ENCODE measurements around the gene RREB1.

Gene RREB1

GRCh38 chr6:7138046-7138531 lies 30.3 kb downstream of the RREB1 start:
- no peaks in the 10 kb centered on the region for H3K9me3 Mint-ChIP-seq
- H3K27me3 Mint-ChIP-seq (ENCODE audit: low read depth, poor library complexity), result no peaks in the 10 kb centered on the region
- TF ChIP-seq CTCF (IDR thresholded peaks at IDR 0.05), result no peak
- H3K27ac Mint-ChIP-seq, result no peak overlapping the region
- peaks cover 71% of the 10 kb centered on the region for H3K4me1 Mint-ChIP-seq
- H3K36me3 Mint-ChIP-seq (ENCODE audit: low read depth), result no peaks in the 10 kb centered on the region
- H3K4me3 Mint-ChIP-seq, result no peak overlapping the region
- no peak for DNase-seq

GRCh38 chr6:7138921-7139358 lies 31.2 kb downstream of the RREB1 start:
- Mint-ChIP-seq H3K4me1 (peaks cover 77% of the 10 kb centered on the region), H3K27ac (no peak overlapping the region), H3K4me3 (no peak overlapping the region), H3K27me3 (ENCODE audit: low read depth, poor library complexity) (no peaks in the 10 kb centered on the region), H3K36me3 (ENCODE audit: low read depth) (no peaks in the 10 kb centered on the region), H3K9me3 (no peaks in the 10 kb centered on the region)
- no peak for DNase-seq
- no peak for TF ChIP-seq CTCF (IDR thresholded peaks at IDR 0.05)

- no peaks in the 10 kb centered on the region for H3K36me3 Mint-ChIP-seq (ENCODE audit: low read depth)
- peak overlapping the region; percentile 79 for H3K4me3 Mint-ChIP-seq
- H3K4me1 Mint-ChIP-seq, result peaks cover 81% of the 10 kb centered on the region
- H3K27ac Mint-ChIP-seq, result no peak overlapping the region
- H3K27me3 Mint-ChIP-seq (ENCODE audit: low read depth, poor library complexity), result no peaks in the 10 kb centered on the region
- no peak for DNase-seq
- no peaks in the 10 kb centered on the region for H3K9me3 Mint-ChIP-seq
- TF ChIP-seq CTCF (IDR thresholded peaks at IDR 0.05), result no peak
These were observed 32.2 kb downstream of the RREB1 start for GRCh38 chr6:7139835-7140470.

DNA sequence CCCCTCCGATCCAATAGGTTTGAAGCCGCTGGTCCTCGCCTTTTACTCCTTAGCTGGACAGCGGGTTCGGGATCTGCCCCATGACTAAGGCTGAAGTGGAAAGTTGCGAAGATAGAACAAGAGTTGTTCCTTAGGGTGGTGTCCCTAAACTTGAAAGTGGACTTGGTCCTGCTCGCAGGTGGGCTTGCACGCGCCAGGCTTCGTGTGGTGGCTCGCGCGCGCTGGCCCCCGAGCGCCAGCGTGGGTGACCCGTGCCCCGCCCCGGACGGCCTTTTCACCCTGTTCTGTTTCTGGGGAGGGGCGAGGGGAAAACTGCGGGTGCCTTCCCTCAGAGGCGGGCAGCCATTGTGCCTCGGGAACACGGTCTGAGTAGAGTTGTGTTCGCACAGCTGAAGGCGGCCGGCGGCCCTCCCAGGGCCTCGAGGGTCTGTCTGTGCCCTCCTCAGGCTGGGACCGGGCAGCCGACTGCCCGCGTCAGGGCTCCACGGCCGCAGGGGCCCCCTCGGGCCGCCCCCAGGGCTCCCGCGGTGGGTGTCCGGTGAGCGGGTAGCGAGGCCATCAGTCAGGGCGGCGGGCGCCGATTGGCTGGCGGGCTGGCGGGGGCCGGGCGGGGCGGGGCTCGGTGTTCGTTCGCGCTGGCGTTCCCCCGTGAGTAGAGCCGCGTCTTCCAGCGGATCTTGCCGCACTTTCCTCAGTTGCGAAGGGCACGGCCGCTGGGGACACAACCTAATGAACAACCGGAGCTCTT lies 33.0 kb downstream of the RREB1 start:
- H3K4me1 Mint-ChIP-seq, result peaks cover 85% of the 10 kb centered on the region
- H3K36me3 Mint-ChIP-seq (ENCODE audit: low read depth), result no peaks in the 10 kb centered on the region
- H3K4me3 Mint-ChIP-seq, result peak overlapping the region; percentile 79
- no peak for TF ChIP-seq CTCF (IDR thresholded peaks at IDR 0.05)
- no peaks in the 10 kb centered on the region for H3K27me3 Mint-ChIP-seq (ENCODE audit: low read depth, poor library complexity)
- DNase-seq, result peak; percentile 89
- H3K9me3 Mint-ChIP-seq, result no peaks in the 10 kb centered on the region
- H3K27ac Mint-ChIP-seq, result peak overlapping the region; percentile 66

- Mint-ChIP-seq H3K4me3 (peak overlapping the region; percentile 40), H3K4me1 (peaks cover 92% of the 10 kb centered on the region), H3K27ac (no peak overlapping the region), H3K9me3 (no peaks in the 10 kb centered on the region), H3K36me3 (ENCODE audit: low read depth) (no peaks in the 10 kb centered on the region), H3K27me3 (ENCODE audit: low read depth, poor library complexity) (no peaks in the 10 kb centered on the region)
- no peak for TF ChIP-seq CTCF (IDR thresholded peaks at IDR 0.05)
- no peak for DNase-seq
These were observed 34.6 kb downstream of the RREB1 start for GRCh38 chr6:7142228-7142801.

Measured in nephron progenitor cell (in vitro differentiated cells).